IPS-11a (cell line): ENCODE results near the gene CAPSL.
"Not testable (repeated sequence)": the region's sequence is repeated elsewhere in the genome, so short reads cannot be mapped to it uniquely, and the experiment has no call there.

ENCODE experiments used
- H3K4me3 ChIP-seq: one replicate; pipeline ENCODE4 v1.5.1; 2013; ENCODE audit warnings: low read depth, low read length, control low read depth

Gene CAPSL

GRCh38 chr5:35877655-35878054 is 60.8 kb downstream of the CAPSL start:
- H3K4me3 ChIP-seq = no peak overlapping the region

DNA sequence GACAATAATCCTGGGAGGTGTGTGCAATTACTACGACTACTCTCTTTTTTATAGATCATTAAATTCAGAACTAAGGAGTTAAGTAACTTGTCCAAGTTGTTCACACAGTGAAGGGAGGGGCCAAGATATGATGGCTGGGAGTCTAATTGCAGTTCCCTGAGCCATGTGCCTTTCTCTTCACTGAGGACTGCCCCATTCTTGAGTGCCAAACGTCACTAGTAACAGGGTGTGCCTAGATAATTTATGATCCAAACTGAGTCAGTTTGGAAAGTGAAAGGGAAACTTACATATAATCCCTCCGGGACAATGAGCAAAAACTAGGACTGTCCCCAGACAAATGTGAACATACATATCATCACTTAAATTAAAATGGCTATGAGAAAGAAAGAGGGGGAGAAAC is 61.5 kb downstream of the CAPSL start:
- H3K4me3 ChIP-seq = no peak overlapping the region

GRCh38 chr5:35876454-35876853 is 62.0 kb downstream of the CAPSL start:
- no peak overlapping the region for H3K4me3 ChIP-seq

GRCh38 chr5:35870605-35871004 is 67.8 kb downstream of the CAPSL start:
- no peak overlapping the region for H3K4me3 ChIP-seq

- no peak overlapping the region for H3K4me3 ChIP-seq
Observed at GRCh38 chr5:35869685-35870277, 68.6 kb downstream of the CAPSL start.

- H3K4me3 ChIP-seq = no peak overlapping the region
Observed at GRCh38 chr5:35867998-35868397, 70.4 kb downstream of the CAPSL start.

- H3K4me3 ChIP-seq = no peak overlapping the region
Observed at GRCh38 chr5:35863159-35863558, 75.3 kb downstream of the CAPSL start.

DNA sequence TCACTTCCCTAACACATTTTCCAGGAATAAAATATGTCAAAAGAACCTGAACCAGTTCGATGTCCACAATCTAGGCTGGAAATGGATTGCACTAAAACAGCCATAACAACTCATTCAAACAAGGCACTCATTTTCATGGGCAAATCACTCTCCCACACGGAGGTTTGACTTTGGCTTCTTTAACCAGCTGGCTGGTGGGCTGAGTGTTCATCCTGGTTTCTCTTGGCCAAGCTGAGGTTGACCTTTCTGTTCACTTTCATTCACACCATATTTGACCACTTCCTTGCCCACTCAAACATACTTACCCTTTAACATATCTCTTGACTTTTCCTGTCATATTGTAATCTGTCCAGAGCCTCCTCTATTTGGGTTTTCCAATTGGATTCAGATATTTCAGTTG is 76.3 kb downstream of the CAPSL start:
- no peak overlapping the region for H3K4me3 ChIP-seq

GRCh38 chr5:35861718-35862117 is 76.7 kb downstream of the CAPSL start:
- no peak overlapping the region for H3K4me3 ChIP-seq

GRCh38 chr5:35860686-35861085 is 77.7 kb downstream of the CAPSL start:
- H3K4me3 ChIP-seq = no peak overlapping the region

GRCh38 chr5:35859101-35859661 is 79.2 kb downstream of the CAPSL start:
- no peak overlapping the region for H3K4me3 ChIP-seq

GRCh38 chr5:35857606-35858205 is 80.7 kb downstream of the CAPSL start:
- no peak overlapping the region for H3K4me3 ChIP-seq

DNA sequence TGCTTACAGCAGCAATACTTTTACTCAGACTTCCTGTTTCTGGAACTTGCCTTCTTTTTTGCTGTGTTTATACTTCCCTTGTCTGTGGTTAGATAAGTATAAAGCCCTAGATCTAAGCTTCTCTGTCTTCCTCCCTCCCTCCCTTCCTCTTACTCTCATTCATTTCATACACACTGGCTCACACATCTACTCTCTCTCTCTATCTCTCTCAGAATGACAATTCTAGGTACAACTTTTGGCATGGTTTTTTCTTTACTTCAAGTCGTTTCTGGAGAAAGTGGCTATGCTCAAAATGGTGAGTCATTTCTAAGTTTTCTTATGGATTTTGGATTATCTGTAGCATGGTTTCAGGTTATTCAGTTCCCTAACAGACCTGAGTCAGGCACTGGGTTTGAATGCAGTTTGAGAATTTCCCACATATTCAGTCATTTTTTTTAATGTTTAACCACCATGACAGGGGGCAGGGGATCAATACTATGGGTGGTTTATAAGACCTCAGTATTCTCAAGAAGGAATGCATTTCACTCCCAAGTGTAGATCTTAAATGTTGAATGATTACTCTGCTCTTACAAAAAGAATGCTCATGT is 81.6 kb downstream of the CAPSL start, which contains the start of gene IL7R:
IL7R (plus strand) TSS at position 127 of the 587 bp plus-strand sequence; CDS start at position 214, 87 bp downstream.
- H3K4me3 ChIP-seq = no peak within 1 kb of the TSS

DNA sequence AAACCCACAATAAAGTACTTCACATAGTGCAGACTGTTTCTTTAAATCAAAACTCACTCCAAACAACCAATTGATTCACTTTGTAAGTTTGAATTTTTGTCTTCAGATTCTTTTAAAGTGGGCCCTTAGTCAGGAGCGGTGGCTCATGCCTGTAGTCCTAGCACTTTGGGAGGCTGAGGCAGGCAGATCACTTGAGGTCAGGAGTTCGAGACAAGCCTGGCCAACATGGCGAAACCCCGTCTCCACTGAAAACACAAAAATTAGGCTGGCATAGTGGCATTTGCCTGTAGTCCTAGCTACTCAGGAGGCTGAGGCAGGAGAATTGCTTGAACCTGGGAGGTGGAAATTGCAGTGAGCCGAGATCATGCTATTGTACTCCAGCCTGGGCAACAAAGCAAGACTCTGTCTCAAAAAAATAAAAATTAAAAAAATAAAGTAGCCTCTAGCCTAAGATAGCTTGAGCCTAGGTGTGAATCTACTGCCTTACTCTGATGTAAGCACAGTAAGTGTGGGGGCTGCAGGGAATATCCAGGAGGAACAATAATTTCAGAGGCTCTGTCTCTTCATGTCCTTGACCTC is 82.1 kb downstream of the CAPSL start:
- not testable (repeated sequence) for H3K4me3 ChIP-seq

- no peak overlapping the region for H3K4me3 ChIP-seq
Observed at GRCh38 chr5:35855187-35855586, 83.2 kb downstream of the CAPSL start.
